HG03097 (cell line): ENCODE data around the gene SPRR4.

Experiments used
- ATAC-seq: cut with Tn5 transposase; IDR thresholded peaks from one replicate; pipeline ENCODE4 v1.9.1; 2021; ENCODE audit not compliant: unreplicated experiment, low FRiP score

Gene SPRR4

DNA sequence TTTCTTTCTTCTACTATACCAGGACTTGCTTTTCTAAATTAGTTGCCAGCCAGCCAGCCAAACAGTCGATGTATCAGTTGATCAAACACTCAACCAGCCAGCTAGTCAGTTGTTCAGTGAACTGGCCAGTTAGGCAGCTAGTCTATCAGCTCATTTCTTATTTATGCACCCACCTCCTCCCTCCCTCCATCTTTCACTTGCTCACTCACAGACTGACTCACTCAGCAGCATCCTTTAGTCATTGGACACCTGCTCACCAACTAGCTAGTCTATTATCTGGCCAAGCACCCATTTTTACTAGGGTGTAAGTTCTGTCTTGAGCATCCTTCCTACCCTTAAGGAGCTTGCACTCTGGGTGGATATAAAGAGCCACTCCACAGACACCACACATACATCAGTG, 5.9 kb upstream of the SPRR4 start:
- ATAC-seq = no peak

DNA sequence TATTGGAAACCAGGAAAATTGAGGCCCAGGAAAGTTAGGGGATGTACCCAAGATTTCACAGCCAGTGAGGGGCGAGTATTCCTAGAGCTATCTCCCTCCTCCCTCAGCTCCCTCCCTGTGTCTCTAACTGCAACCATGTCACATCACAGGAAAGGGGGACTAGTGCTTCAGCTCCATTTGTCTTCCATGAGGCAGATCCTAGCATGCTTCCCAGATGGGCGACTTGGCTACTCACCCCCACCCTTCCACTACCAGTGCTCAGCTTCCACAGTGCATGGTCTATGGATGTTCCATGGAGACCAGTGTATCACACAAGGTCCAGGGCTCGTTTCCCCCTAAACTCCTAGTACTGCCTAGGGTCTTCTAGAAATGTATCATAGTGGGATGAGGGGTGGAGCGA, 4.6 kb upstream of the SPRR4 start:
- ATAC-seq = no peak

DNA sequence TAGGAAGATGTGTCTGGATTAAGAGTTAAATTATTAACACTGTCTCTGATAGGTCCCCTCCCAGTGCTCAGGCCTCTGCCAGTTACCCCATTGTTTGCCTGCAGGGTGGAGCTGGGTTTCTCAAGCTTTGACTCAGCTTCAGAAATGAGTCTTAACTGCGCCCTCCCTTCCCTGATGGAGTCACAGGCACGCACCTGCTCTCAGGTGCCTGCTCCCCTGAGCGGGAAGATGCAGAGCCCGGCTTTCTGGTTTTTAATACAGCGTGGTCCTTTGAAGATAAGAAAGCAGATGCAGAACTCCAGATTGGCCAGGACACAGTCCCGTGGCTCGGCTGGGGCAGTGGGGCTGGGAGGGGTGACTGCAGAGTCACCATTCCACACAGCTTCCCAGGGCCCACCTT, 3.2 kb upstream of the SPRR4 start:
- no peak for ATAC-seq

DNA sequence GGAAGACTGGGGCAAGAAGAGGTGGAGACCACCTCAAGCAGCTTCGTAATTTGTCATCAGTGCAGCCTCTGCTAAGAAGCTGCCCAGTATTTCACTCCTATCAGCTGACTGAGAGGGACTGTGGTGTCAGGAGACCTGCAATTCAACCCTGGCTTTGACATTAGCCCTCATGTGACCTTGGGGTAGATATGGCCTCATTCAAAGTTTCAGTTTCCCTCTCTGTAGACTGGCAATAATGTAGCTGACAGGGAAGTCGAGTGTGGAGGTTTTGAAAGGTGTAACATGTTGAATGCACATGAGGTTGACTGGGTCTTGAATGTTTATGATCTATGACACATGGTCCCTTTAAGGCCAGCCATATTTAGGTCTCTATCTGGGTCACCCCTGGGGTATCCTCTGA, 2.2 kb upstream of the SPRR4 start:
- ATAC-seq = peak; percentile 46

DNA sequence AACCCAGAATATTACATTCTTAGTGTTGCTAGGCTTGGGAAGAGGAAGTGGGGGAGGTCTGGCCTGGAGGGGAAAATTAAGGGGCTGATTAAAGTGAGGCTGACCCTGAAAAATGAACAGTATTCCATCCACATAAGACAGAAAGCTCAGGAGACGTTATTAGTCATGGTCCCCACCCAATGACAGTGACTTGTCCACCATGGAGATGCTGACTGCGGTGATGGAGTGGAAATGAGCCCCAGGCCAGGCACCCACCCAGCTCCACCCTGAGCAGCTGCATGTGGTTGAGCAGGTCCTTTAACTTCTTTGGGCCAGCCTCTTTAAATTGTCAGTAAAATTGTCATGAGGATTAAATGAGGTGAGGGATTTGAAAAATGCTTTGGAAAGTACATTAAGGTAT, 1.4 kb upstream of the SPRR4 start:
- ATAC-seq = no peak

DNA sequence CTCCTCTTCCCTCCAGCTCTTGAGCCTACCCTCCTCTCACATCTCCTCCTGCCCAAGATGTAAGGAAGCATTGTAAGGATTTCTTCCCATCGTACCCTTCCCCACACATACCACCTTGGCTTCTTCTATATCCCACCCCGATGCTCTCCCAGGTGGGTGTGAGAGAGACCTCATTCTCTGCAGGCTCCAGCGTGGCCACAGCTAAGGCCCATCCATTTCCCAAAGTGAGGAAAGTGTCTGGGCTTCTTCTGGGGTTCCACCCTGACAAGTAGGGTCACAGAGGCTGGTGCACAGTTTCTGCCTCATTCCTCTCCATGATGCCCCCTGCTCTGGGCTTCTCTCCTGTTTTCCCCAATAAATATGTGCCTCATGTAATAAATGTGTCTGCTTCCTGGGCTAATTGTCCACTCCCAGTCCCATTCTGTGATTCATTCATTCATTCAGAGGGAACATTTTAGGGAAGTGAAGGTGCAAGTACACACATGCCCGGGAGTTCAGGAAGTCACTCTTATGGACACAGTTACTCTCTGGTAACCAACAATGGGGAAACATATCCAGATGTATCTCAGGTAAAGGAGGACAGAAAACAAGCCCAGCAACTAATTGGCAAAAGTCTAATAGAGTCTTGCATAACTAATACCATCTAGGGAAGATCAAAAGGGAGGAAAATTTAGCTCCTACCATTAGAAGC, 1.9 kb downstream of the SPRR4 start:
- ATAC-seq = no peak

DNA sequence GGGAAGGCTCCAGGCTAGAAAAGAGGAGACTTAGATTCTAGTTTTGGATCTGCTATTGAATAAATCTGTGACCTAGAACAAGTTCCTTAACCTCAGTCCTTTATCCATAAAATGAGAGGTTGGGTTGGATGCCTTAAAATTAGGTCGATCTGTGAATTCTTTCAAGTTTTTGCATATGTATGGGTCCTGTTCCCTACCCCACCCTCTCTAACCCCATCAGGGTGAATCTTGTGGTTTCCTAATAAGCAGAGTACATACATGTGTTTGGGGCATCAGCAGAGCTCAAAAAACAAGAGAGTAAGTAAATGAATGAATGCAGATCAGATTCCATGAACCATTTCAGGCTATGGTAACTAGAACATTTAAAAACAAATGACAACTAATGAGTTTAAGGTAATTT, 6.2 kb downstream of the SPRR4 start:
- no peak for ATAC-seq

DNA sequence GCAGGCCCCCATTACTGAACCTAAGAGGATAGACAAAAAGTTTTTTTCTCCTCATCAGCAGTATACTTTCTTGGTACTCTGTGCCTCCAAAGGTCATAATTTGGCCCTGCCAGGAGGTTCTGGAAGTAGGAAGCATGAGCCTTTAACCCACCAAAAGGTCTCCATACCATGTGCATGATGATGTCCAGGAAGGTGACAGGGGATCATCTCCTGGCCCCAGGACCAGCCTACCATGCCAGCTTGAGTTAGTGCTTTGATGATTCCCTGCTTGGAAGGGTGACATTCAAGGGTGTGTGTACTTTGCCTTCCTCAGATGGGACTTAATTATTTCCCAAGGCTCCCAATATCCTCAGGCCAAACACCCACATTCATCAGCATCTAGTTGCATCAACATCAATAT, 7.2 kb downstream of the SPRR4 start:
- no peak for ATAC-seq

DNA sequence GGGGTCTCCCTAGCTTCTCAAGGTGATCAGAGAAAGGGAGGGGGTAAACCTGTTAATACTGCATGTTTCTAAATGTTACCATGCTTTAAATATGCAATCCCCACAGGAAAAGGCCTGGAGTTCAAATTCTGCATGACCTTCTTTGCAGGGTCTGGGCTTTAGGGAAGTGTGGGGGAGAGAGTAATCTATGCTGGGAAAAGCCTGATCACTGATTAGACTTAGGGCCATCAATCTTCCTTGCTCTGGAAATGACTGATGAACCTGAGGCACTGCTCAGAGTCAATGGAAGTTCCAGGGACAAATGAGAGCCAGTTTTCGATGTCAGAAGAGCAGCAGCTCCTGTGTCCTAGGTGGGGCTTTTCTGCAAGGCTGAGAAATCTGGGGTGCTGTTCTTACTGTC, 10.2 kb downstream of the SPRR4 start:
- ATAC-seq = no peak

DNA sequence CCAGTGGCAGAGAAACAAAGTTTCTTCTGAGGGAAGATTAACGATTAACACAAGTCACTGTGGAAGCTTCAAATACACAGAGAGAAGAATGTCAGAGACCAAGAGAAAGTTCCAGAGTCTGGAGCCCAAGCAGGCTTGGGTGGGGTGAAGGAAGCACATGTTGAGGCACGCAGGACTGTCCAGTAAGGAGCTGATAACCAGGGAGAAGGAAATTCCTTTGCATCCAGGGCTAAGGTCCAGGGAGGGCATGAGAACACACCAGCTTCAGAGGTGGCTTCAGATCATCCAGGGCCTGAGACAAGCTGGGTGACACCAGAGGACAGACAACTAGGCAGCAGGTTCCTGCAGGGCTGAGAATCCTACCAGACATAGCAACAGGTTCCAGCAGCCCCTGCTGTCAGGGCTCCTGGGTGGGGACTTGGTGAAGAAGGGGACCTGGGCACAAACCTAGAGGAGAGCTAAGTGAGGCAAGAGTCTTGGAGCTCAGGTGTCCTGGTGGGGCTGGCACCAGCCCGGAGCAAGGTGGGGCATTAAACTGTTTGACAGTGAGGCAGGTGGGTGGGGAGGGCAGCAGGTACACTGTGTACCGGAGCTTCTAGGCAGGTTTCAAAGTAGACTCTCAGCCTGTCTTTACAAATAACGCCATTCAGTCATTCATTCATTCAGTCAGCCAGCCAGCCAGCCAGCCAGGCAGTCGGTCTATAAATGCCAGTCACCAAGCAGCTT, 10.9 kb downstream of the SPRR4 start:
- ATAC-seq = no peak

DNA sequence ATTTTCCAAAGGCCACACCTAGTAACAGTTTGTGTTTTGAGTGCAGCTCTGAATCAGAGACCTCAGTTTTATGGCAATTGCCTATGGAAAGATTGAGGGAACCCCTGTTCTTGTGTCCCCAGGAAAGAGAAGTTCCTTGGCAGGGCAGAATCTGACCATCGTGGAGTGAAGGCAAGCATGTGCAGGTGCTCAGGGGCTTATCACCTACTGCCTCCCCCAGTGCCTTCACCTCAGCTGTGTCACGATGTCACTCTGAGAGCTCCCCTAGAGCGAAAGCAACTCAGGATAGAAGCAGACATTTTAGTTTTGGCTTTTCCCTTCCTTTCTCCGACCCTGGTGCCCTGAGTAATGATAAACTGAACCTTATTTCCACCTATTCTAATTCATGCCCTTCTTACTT, 11.6 kb downstream of the SPRR4 start:
- no peak for ATAC-seq

DNA sequence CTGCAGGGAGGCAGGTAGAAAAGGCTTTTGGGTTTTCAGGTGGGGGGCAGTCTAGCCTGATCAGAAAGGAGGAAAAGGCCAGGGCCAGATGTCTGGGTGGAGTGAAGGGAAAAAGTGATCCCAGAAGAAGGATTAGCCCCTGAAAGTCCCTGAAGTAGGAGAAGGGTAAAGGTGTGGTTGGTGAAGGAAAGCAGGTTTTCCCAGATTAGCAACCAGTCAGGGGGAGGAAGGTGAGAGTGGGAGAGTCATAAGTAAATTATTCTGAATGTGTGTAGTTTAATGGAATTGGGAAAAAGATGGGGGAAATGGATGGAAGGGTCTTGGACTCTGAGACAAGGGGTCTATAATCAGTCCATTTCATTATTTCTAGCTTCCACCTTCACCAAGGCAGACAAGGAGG, 12.8 kb downstream of the SPRR4 start:
- ATAC-seq = no peak

DNA sequence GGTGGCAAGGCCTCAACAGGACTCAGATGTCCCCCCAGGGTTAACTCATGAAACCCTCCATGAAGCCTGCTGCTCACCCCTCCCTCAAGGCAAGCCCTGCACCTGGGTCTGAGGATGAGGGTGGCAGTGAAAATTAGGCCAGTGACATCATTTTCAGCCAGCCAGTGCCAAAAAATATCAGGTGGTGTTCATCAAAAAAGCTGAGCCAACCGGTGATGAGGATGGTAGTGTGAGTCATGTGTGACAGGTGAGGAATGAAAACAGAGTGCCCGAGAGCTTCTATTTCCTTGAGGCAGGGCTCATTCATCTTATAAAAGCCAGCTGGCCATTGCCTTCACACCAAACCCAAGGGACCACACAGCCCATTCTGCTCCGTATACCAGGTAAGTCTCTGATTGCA, 13.3 kb downstream of the SPRR4 start, which contains the start of gene SPRR1A:
Gene SPRR1A (plus strand): TSS at position 339 of the 400 bp plus-strand sequence. CDS start 1,150 bp downstream, outside the sequence.
- ATAC-seq = no peak

DNA sequence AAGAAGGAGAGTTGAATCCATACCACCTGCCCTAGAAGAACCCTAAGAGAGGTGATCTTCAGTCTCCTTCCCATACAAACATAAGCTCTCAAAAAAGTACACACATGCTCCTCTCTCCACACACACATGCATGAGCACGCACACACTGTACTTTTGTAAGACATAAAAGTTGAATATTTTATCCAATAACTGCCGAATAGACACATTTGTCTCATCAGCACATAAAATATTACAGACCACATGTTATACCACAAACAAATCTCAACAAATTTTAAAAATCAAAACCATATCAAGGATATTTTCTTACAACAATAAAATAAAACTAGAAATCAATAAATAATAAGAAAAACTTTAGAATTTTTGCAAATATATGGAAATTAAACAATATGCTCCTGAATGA, 16.1 kb downstream of the SPRR4 start:
- no peak for ATAC-seq

DNA sequence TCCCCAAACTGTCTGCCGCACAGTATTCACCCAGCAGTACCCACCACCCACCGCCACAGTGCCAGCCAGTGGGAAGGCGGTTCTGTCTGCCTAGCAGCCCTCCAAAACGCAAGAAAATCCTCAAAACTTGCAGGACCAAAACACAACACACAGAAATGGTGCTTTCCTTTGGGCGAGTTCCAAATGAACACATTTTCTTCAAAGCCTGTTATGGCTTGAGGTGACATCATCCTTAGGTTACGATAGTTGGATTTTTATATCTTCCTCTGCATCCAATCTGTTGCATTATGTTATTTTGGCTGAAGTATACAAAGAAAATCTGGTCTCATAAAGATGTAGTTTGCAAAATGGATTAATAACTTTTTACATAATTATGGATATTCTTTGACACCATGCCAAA, 22.7 kb downstream of the SPRR4 start:
- ATAC-seq = no peak

DNA sequence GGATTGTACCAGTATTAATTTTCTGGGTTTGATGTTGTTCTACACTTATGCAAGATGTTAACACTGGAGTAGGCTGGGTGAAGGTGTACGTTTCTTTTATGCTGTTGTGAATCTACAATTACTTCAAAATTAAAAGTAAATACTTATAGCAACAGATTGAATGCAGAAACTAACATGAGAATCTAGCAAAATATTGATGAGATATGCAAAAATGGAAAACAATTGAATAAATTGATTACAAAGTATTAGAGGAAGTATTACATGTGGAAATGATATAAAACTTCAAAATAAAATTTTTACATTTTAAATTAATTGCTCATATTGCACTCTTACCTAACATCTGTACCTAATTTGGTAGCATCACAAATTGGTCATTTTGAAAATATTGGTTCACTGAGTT, 25.4 kb downstream of the SPRR4 start:
- no peak for ATAC-seq

DNA sequence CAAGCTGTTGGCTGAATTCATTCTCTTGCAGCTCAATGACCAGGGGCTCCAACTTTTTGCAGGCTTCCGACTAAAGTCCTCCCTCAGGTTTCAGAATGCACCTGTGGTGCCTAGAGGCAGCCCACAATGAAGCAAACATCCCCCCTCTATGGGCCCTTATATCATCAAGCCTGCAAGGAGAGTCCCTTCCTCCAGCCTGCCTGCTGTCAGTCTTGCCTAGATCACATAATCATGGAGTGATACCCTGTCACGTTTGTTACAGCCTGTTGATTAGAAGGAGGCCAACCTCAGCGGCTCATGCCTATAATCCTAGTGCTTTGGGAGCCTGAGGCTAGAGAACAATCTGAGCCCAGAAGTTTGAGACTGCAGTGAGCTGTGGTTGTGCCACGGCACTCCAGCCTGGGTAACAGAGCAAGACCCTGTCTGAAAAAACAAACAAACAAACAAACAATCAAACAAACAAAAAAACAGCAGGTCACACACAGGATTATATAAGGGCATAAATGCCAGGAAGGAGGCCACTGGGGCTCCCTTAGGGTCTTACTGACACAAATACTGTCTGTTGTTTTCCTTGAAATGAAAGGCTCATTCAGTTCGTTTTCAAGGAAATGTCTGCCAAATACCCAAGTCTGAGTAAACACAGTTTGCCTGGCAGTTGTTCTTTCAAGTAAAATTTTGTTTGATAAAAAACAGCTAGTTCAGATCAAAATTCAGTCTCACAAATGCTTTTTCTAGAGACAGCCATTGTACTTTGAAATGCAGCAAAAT, 26.4 kb downstream of the SPRR4 start:
- no peak for ATAC-seq

DNA sequence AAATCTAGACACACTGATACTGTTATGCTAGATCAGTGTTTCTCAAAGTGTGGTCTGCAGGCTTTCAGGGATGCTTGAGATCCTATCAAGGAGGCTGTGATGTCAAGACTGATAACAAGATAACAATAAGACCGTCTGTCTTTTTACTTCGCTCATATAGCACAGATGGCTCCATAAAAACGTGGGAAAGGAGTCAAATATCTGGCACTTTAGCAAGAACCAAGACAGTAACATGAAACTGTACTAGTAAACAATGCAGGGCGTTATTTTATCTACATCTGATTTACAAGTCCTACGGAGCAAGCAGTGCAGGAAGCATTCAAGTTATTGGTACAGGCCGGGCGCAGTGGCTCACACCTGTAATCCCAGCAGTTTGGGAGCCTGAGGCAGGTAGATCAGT, 27.5 kb downstream of the SPRR4 start:
- ATAC-seq = no peak

DNA sequence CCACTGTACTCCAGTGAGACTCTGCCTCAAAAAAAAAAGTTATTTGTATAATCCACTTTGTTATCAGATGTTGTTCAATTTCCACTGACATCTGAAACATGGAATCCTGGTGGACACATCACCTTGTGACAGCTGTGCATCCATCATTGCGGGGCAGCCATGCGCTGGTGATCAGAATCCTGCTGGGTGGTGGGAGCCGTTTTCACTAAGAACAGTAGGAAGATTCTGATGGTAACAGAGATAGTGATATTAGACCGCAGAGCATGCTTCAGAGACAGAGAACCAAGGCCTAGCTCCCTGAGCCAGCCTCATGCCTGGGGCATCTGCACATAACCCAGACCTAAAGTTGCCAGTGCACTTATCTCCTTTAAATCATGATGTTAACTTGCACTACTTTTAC, 28.0 kb downstream of the SPRR4 start:
- ATAC-seq = no peak

DNA sequence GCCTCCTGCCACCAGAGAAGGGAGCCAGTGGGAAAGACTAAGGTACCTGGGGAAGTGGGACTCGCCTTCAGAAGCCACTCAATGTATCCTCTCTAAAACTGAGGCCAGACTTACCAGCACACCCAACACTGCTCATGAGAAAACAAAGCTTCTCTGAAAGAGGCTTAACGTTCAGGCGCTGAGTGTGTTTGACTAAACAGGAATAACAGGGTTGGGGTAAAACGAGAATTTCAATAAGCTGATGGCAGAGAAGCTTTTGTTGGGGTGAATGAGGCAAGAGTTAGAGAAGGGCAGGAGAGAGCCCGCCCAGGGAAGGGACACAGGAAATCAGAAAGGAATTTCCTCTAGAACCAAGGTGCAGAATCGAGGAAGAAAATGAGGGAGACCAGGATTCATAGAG, 29.4 kb downstream of the SPRR4 start:
- no peak for ATAC-seq

DNA sequence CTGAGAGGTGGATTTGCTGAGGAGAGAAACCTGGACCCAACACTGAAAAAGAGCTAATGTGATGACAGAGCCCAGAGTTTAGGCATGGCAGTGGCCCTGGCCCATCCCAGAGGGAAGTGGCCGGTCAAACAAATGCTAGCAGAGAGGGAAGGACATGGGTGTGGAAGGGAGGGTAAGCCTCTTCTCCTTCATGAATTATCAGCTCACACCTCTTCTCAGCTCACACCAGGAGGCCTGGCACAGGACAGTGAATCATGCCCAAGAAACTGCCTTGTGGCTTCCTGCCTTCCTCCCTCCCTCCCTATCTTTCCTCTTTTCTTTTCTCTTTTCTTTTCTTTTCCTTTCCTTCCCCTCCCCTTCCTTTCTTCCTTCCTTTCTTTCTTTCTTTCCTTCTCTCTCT, 29.8 kb downstream of the SPRR4 start:
- no peak for ATAC-seq

DNA sequence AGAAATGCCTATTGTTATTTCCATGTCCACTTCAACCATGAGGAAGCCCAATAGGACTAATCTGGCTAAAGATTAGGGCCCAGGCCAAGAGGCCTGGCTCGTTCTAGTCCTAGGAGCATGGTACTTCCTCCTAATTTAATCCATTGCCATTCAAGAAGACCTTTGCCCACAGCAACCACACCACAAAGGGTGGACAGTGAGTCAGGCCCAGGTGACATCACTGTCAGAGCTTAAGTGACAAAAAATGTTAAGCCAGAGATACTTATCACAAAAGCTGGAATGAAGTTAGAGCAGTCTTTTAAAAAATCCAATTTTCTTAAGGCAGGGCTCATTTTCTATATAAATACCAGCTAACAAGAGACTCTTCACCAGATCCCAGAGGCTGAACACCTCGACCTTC, 30.9 kb downstream of the SPRR4 start, which contains the start of gene SPRR3:
Gene SPRR3 (plus strand): TSS at position 368 of the 400 bp plus-strand sequence. CDS start 1,272 bp downstream, outside the sequence.
- ATAC-seq = no peak
